H1 (cell line): ENCODE measurements around the gene SPTLC3. TPM values are rescaled to one million over a fixed set of nuclear protein-coding genes. Genes with fewer than 3 reads are reported as not detected.

Experiments used
- CEBPB ChIP-seq: IDR thresholded peaks from 2 replicates; pipeline ENCODE4 v1.6.1; 2012; ENCODE audit warnings: low read depth, low read length
- CHD2 ChIP-seq: IDR thresholded peaks from 2 replicates; pipeline ENCODE4 v1.6.1; 2012; ENCODE audit warnings: low read length, improper control_type of control experiment
- CHD7 ChIP-seq: fragments of 300-600 bp; sonication (generic); IDR thresholded peaks from 2 replicates; pipeline ENCODE4 v1.7.1; 2012; ENCODE audit warnings: low read length, moderate library complexity, mild to moderate bottlenecking, inconsistent platforms; ENCODE audit not compliant: insufficient replicate concordance
- EGR1 ChIP-seq: IDR thresholded peaks from 2 replicates; pipeline ENCODE4 v1.6.1; 2011; ENCODE audit warnings: low read depth, low read length, borderline replicate concordance
- JUN ChIP-seq: IDR thresholded peaks from 2 replicates; pipeline ENCODE4 v1.6.1; 2011; ENCODE audit warnings: low read depth, mild to moderate bottlenecking, improper control_type of control experiment, low read length
- KDM1A ChIP-seq: fragments of 200-600, 300-600 bp; sonication (generic); IDR thresholded peaks from 2 replicates; pipeline ENCODE4 v1.7.1; 2016; ENCODE audit warnings: mild to moderate bottlenecking, low read length, borderline replicate concordance
- PHF8 ChIP-seq: fragments of 200-600 bp; sonication (generic); conservative IDR thresholded peaks from 2 replicates; pipeline ENCODE4 v1.7.1; 2012; ENCODE audit warnings: low read depth, mild to moderate bottlenecking, inconsistent platforms, low read length, moderate library complexity
- POLR2AphosphoS5 ChIP-seq: IDR thresholded peaks from 2 replicates; pipeline ENCODE4 v1.6.1; 2011; ENCODE audit warnings: low read depth, low read length
- SP4 ChIP-seq: IDR thresholded peaks from 2 replicates; pipeline ENCODE4 v1.6.1; 2012; ENCODE audit warnings: low read length, inconsistent platforms
- TBP ChIP-seq: IDR thresholded peaks from 2 replicates; pipeline ENCODE4 v1.6.1; 2011; ENCODE audit warnings: low read depth, low read length, improper control_type of control experiment
- TCF12 ChIP-seq: IDR thresholded peaks from 2 replicates; pipeline ENCODE4 v1.6.1; 2011; ENCODE audit warnings: low read depth, mild to moderate bottlenecking, low read length
- polyA plus RNA-seq, 7 experiments: library from polyadenylated mRNA; depleted of rRNA in 3 of 7; stranded (reverse) in 5 of 7; unstranded in 2 of 7; fragments of >200 nt in 5 of 7; fragments of 200-250 nt in 2 of 7; gene quantifications; 1 replicate in 5 of 7; 2 replicates in 1 of 7; 4 replicates in 1 of 7; pipeline versions ENCODE4 v1.2.1 to v1.2.3, GENCODE V29; 2011 to 2013; ENCODE audit warnings: missing spikeins in 2 of 7, mixed read lengths in 2 of 7
- total RNA-seq: library from RNA; stranded (reverse); fragmentation: NEBNext Ultra II Directional; extraction: Animal tissue kit (Norgen Biotek cat#: 25700); gene quantifications from 2 replicates; pipeline ENCODE4 v1.2.1, GENCODE V29; 2021

SPTLC3 gene
- total and polyA plus RNA-seq, 2 of the 8 experiments (the other 6 are each of a cell fraction or from before 2014, with no cell fraction given): 0.23 to 0.82 TPM

GRCh38 chr20:13022401-13023155, 13.8 kb downstream of the SPTLC3 start (continued):
- TF ChIP-seq CHD7 (no peak), JUN (no peak), CHD2 (no peak), KDM1A (no peak), PHF8 (no peak), EGR1 (no peak), TCF12 (no peak), POLR2AphosphoS5 (no peak), CEBPB (no peak), SP4 (no peak), TBP (no peak)
